ENCODE measurements around the gene GJC1. TPM values are rescaled to one million over a fixed set of nuclear protein-coding genes. Genes with fewer than 3 reads are reported as not detected.

Gene GJC1
- total RNA-seq, 1 experiment from 2014 or later: 89.4 TPM

- H3K9me3 ChIP-seq (ENCODE audit: control insufficient read depth, insufficient read depth, low read depth, low read length): no peaks in the 10 kb centered on the region
- no peak overlapping the region for H3K27ac ChIP-seq (ENCODE audit: low read length)
- H3K4me3 ChIP-seq (ENCODE audit: low read depth in 2 of 2, low read length in 2 of 2): no peak overlapping the region
- ChIA-PET CTCF (no interaction called here), POLR2A (no interaction called here)
- no peaks in the 10 kb centered on the region for H3K27me3 ChIP-seq (ENCODE audit: control insufficient read depth, insufficient read depth, low read length)
- in situ Hi-C loops (cut with HindIII; ENCODE audit: low pct_unique_long_range_greater_than_20kb, low sequenced_read_pairs) (no loop called here), intact Hi-C loops (cut with micrococcal nuclease; ENCODE audit: unreplicated experiment) (no loop called here)
- DNase-seq (ENCODE audit: low read depth, low spot score) (no peak), ATAC-seq (no peak)
- TF ChIP-seq CTCF (IDR thresholded peaks at IDR 0.05) (no peak), SIN3A (IDR thresholded peaks at IDR 0.05; ENCODE audit: borderline replicate concordance, insufficient read depth, low read depth, low read length) (no peak), TCF7L2 (IDR thresholded peaks at IDR 0.05; ENCODE audit: low read depth, low read length) (no peak), POLR2AphosphoS5 (IDR thresholded peaks at IDR 0.05; ENCODE audit: low read depth, low read length) (no peak), REST (IDR thresholded peaks at IDR 0.05; ENCODE audit: insufficient read depth in 1 of 2, low read depth in 2 of 2, low read length in 1 of 2) (no peak)
- peaks cover 12% of the 10 kb centered on the region for H3K4me1 ChIP-seq (ENCODE audit: control insufficient read depth, insufficient read depth, low read length)
- peaks cover 19% of the 10 kb centered on the region for H3K36me3 ChIP-seq (ENCODE audit: control insufficient read depth, insufficient read depth, low read length)
- no TSS peak for BruUV-seq (replicated peaks)
These were observed 28.2 kb downstream of the GJC1 start for GRCh38 chr17:44801880-44802279.

- POLR2A ChIA-PET: no interaction called here
These were observed 31.7 kb downstream of the GJC1 start for GRCh38 chr17:44798356-44798755.

More at GRCh38 chr17:44798356-44798755, 31.7 kb downstream of the GJC1 start:
- no TSS peak for BruUV-seq (replicated peaks)
- ATAC-seq (no peak), DNase-seq (ENCODE audit: low read depth, low spot score) (no peak)
- H3K27ac ChIP-seq (ENCODE audit: low read length): peak overlapping the region; percentile 40; the same call in 1 of the 2 replicates
- no peaks in the 10 kb centered on the region for H3K27me3 ChIP-seq (ENCODE audit: control insufficient read depth, insufficient read depth, low read length)
- no peaks in the 10 kb centered on the region for H3K9me3 ChIP-seq (ENCODE audit: control insufficient read depth, insufficient read depth, low read depth, low read length)
- no peak overlapping the region for H3K4me3 ChIP-seq (ENCODE audit: low read depth in 2 of 2, low read length in 2 of 2)
- intact Hi-C loops (cut with micrococcal nuclease; ENCODE audit: unreplicated experiment) (no loop called here), in situ Hi-C loops (cut with HindIII; ENCODE audit: low pct_unique_long_range_greater_than_20kb, low sequenced_read_pairs) (no loop called here)
- peaks cover 36% of the 10 kb centered on the region for H3K4me1 ChIP-seq (ENCODE audit: control insufficient read depth, insufficient read depth, low read length)
- CTCF ChIA-PET: interaction anchor here (0.8 kb wide), 1 partner anchor 19 kb away, joined by 3 read pairs; no protein-coding TSS in a partner anchor
- peaks cover 5% of the 10 kb centered on the region; the same call in 1 of the 2 replicates for H3K36me3 ChIP-seq (ENCODE audit: control insufficient read depth, insufficient read depth, low read length)
- TF ChIP-seq POLR2AphosphoS5 (IDR thresholded peaks at IDR 0.05; ENCODE audit: low read depth, low read length) (no peak), SIN3A (IDR thresholded peaks at IDR 0.05; ENCODE audit: borderline replicate concordance, insufficient read depth, low read depth, low read length) (no peak), TCF7L2 (IDR thresholded peaks at IDR 0.05; ENCODE audit: low read depth, low read length) (no peak), CTCF (IDR thresholded peaks at IDR 0.05) (no peak), REST (IDR thresholded peaks at IDR 0.05; ENCODE audit: insufficient read depth in 1 of 2, low read depth in 2 of 2, low read length in 1 of 2) (no peak)

Data from Panc1 (cell line).